Panc1 (cell line): ENCODE data around the gene VSIR. TPM values are rescaled to one million over a fixed set of nuclear protein-coding genes. Genes with fewer than 3 reads are reported as not detected.

Experiments used
- ATAC-seq: fragments of 200-7000 bp; cut with Tn5 transposase; 2 replicates; pipeline ENCODE4 v1.9.1; 2020; ENCODE audit warnings: mild to moderate bottlenecking, moderate library complexity
- BruUV-seq: library from RNA; stranded (reverse); fragments of 400-500 nt; replicated peaks from 2 replicates; lab custom pipeline; 2021; lab: Mats Ljungman, UMichigan
- CTCF ChIA-PET: fragments of 300-600 bp; sonication (Branson Sonifier 250); formaldehyde crosslinking; loops from one replicate; lab custom pipeline; 2022; ENCODE audit warnings: antibody characterized with exemption; lab: Charles Lee
- POLR2A ChIA-PET: fragments of 300-600 bp; sonication (Branson Sonifier 250); formaldehyde crosslinking; loops from one replicate; lab custom pipeline; 2022; ENCODE audit warnings: antibody characterized with exemption; lab: Charles Lee
- DNase-seq: peaks from one replicate; pipeline ENCODE4 v3.0.0-alpha.2; 2010; ENCODE audit warnings: low read depth, low spot score
- H3K27ac ChIP-seq: 2 replicates; pipeline ENCODE4 v1.5.1; 2011; ENCODE audit warnings: mild to moderate bottlenecking, low read length, inconsistent platforms
- H3K27me3 ChIP-seq: fragments of 200-500 bp; sonication (Bioruptor generic); 2 replicates; pipeline ENCODE4 v1.6.0; 2014; ENCODE audit warnings: low read length, inconsistent platforms; ENCODE audit not compliant: control insufficient read depth, insufficient read depth
- H3K36me3 ChIP-seq: fragments of 200-500 bp; sonication (Bioruptor generic); 2 replicates; pipeline ENCODE4 v1.5.1; 2014; ENCODE audit warnings: inconsistent platforms, mild to moderate bottlenecking, low read length, moderate library complexity; ENCODE audit not compliant: control insufficient read depth, insufficient read depth
- H3K4me1 ChIP-seq: 2 replicates; pipeline ENCODE4 v1.5.1; 2011; ENCODE audit warnings: inconsistent platforms, mild to moderate bottlenecking, low read length, moderate library complexity; ENCODE audit not compliant: control insufficient read depth, insufficient read depth
- H3K4me3 ChIP-seq, 2 experiments: 2 replicates each; pipeline ENCODE4 v1.5.1; 2011 to 2012; ENCODE audit warnings: low read depth in 2 of 2, low read length in 2 of 2, mild to moderate bottlenecking in 2 of 2, inconsistent platforms in 1 of 2, moderate library complexity in 1 of 2
- H3K9me3 ChIP-seq: fragments of 200-500 bp; sonication (Bioruptor generic); 2 replicates; pipeline ENCODE4 v1.5.1; 2014; ENCODE audit warnings: low read depth, mild to moderate bottlenecking, inconsistent platforms, low read length, moderate library complexity; ENCODE audit not compliant: control insufficient read depth, insufficient read depth
- POLR2AphosphoS5 ChIP-seq: IDR thresholded peaks from 2 replicates; pipeline ENCODE4 v1.6.1; 2012; ENCODE audit warnings: mild to moderate bottlenecking, low read depth, low read length, moderate library complexity
- REST ChIP-seq, 2 experiments: IDR thresholded peaks; 2 replicates each; pipeline ENCODE4 v1.6.1; 2011 to 2012; ENCODE audit warnings: low read depth in 2 of 2, control low read depth in 1 of 2, low read length in 1 of 2, mild to moderate bottlenecking in 1 of 2, moderate library complexity in 1 of 2; ENCODE audit not compliant: insufficient read depth in 1 of 2
- SIN3A ChIP-seq: IDR thresholded peaks from 2 replicates; pipeline ENCODE4 v1.6.1; 2012; ENCODE audit warnings: low read depth, mild to moderate bottlenecking, low read length, moderate library complexity, borderline replicate concordance; ENCODE audit not compliant: insufficient read depth
- TCF7L2 ChIP-seq: IDR thresholded peaks from 2 replicates; pipeline ENCODE4 v1.6.1; 2011; ENCODE audit warnings: mild to moderate bottlenecking, low read depth, low read length, inconsistent platforms
- in situ Hi-C: cut with HindIII; loops from 2 replicates; pipeline ENCODE4 v1.10.0; 2016; ENCODE audit warnings: low sequenced_read_pairs, low pct_unique_long_range_greater_than_20kb
- intact Hi-C: fragments of 100-400 bp; cut with micrococcal nuclease; formaldehyde crosslinking; loops from one replicate; pipeline ENCODE4 v1.10.0; 2022; ENCODE audit not compliant: unreplicated experiment
- total RNA-seq: library from RNA; stranded (reverse); gene quantifications from one replicate; pipeline ENCODE4 v1.2.1, GENCODE V29; 2021; ENCODE audit not compliant: unreplicated experiment
- TF ChIP-seq, protein P1 (sequence below): fragments of 450-650 bp; IDR thresholded peaks from 2 replicates; pipeline ENCODE4 v1.5.1; 2017; ENCODE audit warnings: mild to moderate bottlenecking

VSIR gene
- total RNA-seq, 1 experiment from 2014 or later, result 34.9 TPM

DNA sequence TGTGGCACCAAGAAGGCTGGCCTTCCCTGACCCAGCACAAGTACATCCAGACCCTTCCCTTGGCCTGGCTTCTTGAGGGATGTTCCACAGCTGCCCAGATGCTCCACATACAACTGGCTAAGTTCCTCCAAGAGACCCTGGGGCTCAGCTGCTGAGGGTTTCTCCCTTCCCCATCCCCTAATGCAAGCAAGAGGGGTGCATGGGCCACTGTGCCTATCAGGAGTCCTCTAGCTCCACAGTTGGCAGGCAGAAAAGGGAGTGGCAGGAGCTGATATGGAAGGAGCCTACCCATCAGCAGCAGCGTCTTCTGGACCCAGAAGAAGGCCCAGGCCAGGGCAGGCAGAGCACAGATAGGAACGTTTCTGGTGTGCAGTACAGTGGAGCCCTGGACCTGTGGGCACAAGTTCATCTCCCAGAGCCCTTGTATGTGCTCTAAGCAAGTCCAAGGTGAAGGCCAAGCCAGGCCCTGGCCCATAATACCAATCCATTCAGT is 26.2 kb downstream of the VSIR start:
- Histone ChIP-seq H3K4me3 (no peak overlapping the region), H3K27me3 (no peaks in the 10 kb centered on the region), H3K9me3 (no peaks in the 10 kb centered on the region), H3K27ac (no peak overlapping the region), H3K4me1 (no peaks in the 10 kb centered on the region), H3K36me3 (no peaks in the 10 kb centered on the region)
- BruUV-seq, result no TSS peak
- intact Hi-C loops (no loop called here), in situ Hi-C loops (no loop called here)
- no peak for TF ChIP-seq TCF7L2
- TF ChIP-seq POLR2AphosphoS5, result no peak
- TF ChIP-seq, protein P1, sequence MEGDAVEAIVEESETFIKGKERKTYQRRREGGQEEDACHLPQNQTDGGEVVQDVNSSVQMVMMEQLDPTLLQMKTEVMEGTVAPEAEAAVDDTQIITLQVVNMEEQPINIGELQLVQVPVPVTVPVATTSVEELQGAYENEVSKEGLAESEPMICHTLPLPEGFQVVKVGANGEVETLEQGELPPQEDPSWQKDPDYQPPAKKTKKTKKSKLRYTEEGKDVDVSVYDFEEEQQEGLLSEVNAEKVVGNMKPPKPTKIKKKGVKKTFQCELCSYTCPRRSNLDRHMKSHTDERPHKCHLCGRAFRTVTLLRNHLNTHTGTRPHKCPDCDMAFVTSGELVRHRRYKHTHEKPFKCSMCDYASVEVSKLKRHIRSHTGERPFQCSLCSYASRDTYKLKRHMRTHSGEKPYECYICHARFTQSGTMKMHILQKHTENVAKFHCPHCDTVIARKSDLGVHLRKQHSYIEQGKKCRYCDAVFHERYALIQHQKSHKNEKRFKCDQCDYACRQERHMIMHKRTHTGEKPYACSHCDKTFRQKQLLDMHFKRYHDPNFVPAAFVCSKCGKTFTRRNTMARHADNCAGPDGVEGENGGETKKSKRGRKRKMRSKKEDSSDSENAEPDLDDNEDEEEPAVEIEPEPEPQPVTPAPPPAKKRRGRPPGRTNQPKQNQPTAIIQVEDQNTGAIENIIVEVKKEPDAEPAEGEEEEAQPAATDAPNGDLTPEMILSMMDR, result no peak
- TF ChIP-seq REST (IDR thresholded peaks at IDR 0.05; ENCODE audit: insufficient read depth in 1 of 2, low read depth in 2 of 2, low read length in 1 of 2), result no peak
- TF ChIP-seq SIN3A, result no peak
- CTCF ChIA-PET, result no interaction called here
- POLR2A ChIA-PET, result no interaction called here
- DNase-seq, result no peak
- no peak for ATAC-seq

- intact Hi-C loops, result no loop called here
These were observed 26.8 kb downstream of the VSIR start for GRCh38 chr10:71746344-71747037.

More at GRCh38 chr10:71746344-71747037, 26.8 kb downstream of the VSIR start:
- no TSS peak for BruUV-seq
- ATAC-seq, result no peak
- no peak for TF ChIP-seq POLR2AphosphoS5
- TF ChIP-seq REST (IDR thresholded peaks at IDR 0.05; ENCODE audit: insufficient read depth in 1 of 2, low read depth in 2 of 2, low read length in 1 of 2), result no peak
- TF ChIP-seq SIN3A, result no peak
- TF ChIP-seq TCF7L2, result no peak
- TF ChIP-seq, protein P1, result no peak
- H3K4me1 ChIP-seq, result no peaks in the 10 kb centered on the region
- no peak for DNase-seq
- POLR2A ChIA-PET, result no interaction called here
- H3K9me3 ChIP-seq, result no peaks in the 10 kb centered on the region
- no peak overlapping the region for H3K4me3 ChIP-seq
- CTCF ChIA-PET, result interaction anchor here (0.8 kb wide), 1 partner anchor 428 kb away, joined by 3 read pairs; the partner anchor contains the start of gene SLC29A3
- no peaks in the 10 kb centered on the region for H3K27me3 ChIP-seq
- in situ Hi-C loops, result no loop called here
- H3K36me3 ChIP-seq, result no peaks in the 10 kb centered on the region
- no peak overlapping the region for H3K27ac ChIP-seq
